ENCODE data around the gene SYNGAP1. TPM values are rescaled to one million over a fixed set of nuclear protein-coding genes. Genes with fewer than 3 reads are reported as not detected.
"Not testable (repeated sequence)": the region's sequence is repeated elsewhere in the genome, so short reads cannot be mapped to it uniquely, and the experiment has no call there.

Gene SYNGAP1
- total RNA-seq, 1 donor from 2014 or later = 31.8 TPM

- intact Hi-C loops (cut with micrococcal nuclease) = not testable (repeated sequence)
Observed at GRCh38 chr6:33399881-33400280, 20.0 kb upstream of the SYNGAP1 start.

GRCh38 chr6:33404884-33405283 is 15.0 kb upstream of the SYNGAP1 start:
- intact Hi-C loops (cut with micrococcal nuclease) = no loop called here

- intact Hi-C loops (cut with micrococcal nuclease) = no loop called here
Observed at GRCh38 chr6:33405386-33405940, 14.4 kb upstream of the SYNGAP1 start.

GRCh38 chr6:33406126-33406525 is 13.7 kb upstream of the SYNGAP1 start:
- intact Hi-C loops (cut with micrococcal nuclease) = no loop called here

- intact Hi-C loops (cut with micrococcal nuclease) = no loop called here
Observed at GRCh38 chr6:33407132-33407718, 12.6 kb upstream of the SYNGAP1 start.

GRCh38 chr6:33410050-33410710 is 9.7 kb upstream of the SYNGAP1 start:
- intact Hi-C loops (cut with micrococcal nuclease) = loop anchor here (1.0 to 10.0 kb wide), 16 partner anchors 8 to 1745 kb away; partner anchors contain the start of genes AGPAT1, C6orf47, CSNK2B and CUTA

- intact Hi-C loops (cut with micrococcal nuclease) = loop anchor here (1.0 to 10.0 kb wide), 16 partner anchors 7 to 1746 kb away; partner anchors contain the start of genes AGPAT1, C6orf47, CSNK2B and CUTA
Observed at GRCh38 chr6:33410711-33411631, 8.9 kb upstream of the SYNGAP1 start, which contains the start of gene PHF1. Gene PHF1, plus strand, starts transcription at chr6:33411014. Its CDS starts 1,250 bp downstream, at chr6:33412264.

- intact Hi-C loops (cut with micrococcal nuclease) = loop anchor here (5.0 to 10.0 kb wide), 6 partner anchors 291 to 1747 kb away; partner anchors contain the start of genes AGPAT1, C6orf47, CSNK2B and DXO
Observed at GRCh38 chr6:33411632-33412005, 8.2 kb upstream of the SYNGAP1 start.

- intact Hi-C loops (cut with micrococcal nuclease) = loop anchor here (5.0 to 10.0 kb wide), 6 partner anchors 290 to 1748 kb away; partner anchors contain the start of genes AGPAT1, C6orf47, CSNK2B and DXO
Observed at GRCh38 chr6:33412140-33413009, 7.5 kb upstream of the SYNGAP1 start.

- intact Hi-C loops (cut with micrococcal nuclease) = loop anchor here (5.0 to 10.0 kb wide), 6 partner anchors 289 to 1749 kb away; partner anchors contain the start of genes AGPAT1, C6orf47, CSNK2B and DXO
Observed at GRCh38 chr6:33413241-33414120, 6.4 kb upstream of the SYNGAP1 start.

- intact Hi-C loops (cut with micrococcal nuclease) = loop anchor here (5.0 to 10.0 kb wide), 8 partner anchors 288 to 1750 kb away; partner anchors contain the start of genes AGPAT1, C6orf47, CSNK2B and DXO
Observed at GRCh38 chr6:33414592-33415271, 5.1 kb upstream of the SYNGAP1 start.

- intact Hi-C loops (cut with micrococcal nuclease) = loop anchor here (5.0 to 10.0 kb wide), 7 partner anchors 296 to 1751 kb away; partner anchors contain the start of genes AGPAT1, C6orf47, CSNK2B and DXO
Observed at GRCh38 chr6:33415831-33416230, 4.0 kb upstream of the SYNGAP1 start.

GRCh38 chr6:33416386-33417127 is 3.3 kb upstream of the SYNGAP1 start:
- intact Hi-C loops (cut with micrococcal nuclease) = loop anchor here (5.0 to 10.0 kb wide), 7 partner anchors 296 to 1752 kb away; partner anchors contain the start of genes AGPAT1, C6orf47, CSNK2B and DXO

GRCh38 chr6:33417128-33417902 is 2.5 kb upstream of the SYNGAP1 start:
- intact Hi-C loops (cut with micrococcal nuclease) = loop anchor here (5.0 to 10.0 kb wide), 7 partner anchors 295 to 1753 kb away; partner anchors contain the start of genes AGPAT1, C6orf47, CSNK2B and DXO

GRCh38 chr6:33417903-33418689 is 1.8 kb upstream of the SYNGAP1 start, which contains the start of gene CUTA:
Gene CUTA, minus strand, starts transcription at chr6:33418107. Its CDS starts 107 bp downstream, at chr6:33418000.
- intact Hi-C loops (cut with micrococcal nuclease) = loop anchor here (1.0 to 10.0 kb wide), 20 partner anchors 8 to 1753 kb away; partner anchors contain the start of genes AGPAT1, C6orf47, CSNK2B and DXO
